Iris pigment epithelial cell (primary cell): ENCODE data around the gene CST9.
"Not testable (repeated sequence)": the region's sequence is repeated elsewhere in the genome, so short reads cannot be mapped to it uniquely, and the experiment has no call there.

Experiments used
- DNase-seq: peaks from one replicate; pipeline ENCODE4 v3.0.0-alpha.2; 2011; ENCODE audit warnings: low read depth

CST9 gene

GRCh38 chr20:23637282-23638221 lies 31.8 kb upstream of the CST9 start, which contains the start of gene CST3:
CST3 (minus strand) TSS chr20:23637955; CDS start chr20:23637862, 93 bp downstream.
- peak; percentile 91 for DNase-seq

DNA sequence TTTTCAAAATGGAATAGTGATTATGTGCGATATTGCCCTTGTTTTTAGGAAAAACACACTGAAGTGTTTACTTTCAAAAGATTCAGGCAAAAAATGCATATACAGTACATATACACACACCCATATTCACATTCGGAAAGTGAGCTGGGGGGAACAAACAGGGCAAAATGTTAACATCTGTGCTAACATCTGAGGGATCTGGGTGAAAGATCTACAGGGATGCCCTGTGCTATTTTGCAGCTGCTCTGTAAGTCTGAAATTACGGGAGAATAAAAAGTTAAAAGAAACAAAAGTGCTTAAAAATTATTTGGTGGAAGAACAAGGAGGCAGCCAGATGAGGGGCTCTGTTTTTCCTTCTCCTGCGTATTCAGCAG lies 31.2 kb upstream of the CST9 start:
- no peak for DNase-seq

DNA sequence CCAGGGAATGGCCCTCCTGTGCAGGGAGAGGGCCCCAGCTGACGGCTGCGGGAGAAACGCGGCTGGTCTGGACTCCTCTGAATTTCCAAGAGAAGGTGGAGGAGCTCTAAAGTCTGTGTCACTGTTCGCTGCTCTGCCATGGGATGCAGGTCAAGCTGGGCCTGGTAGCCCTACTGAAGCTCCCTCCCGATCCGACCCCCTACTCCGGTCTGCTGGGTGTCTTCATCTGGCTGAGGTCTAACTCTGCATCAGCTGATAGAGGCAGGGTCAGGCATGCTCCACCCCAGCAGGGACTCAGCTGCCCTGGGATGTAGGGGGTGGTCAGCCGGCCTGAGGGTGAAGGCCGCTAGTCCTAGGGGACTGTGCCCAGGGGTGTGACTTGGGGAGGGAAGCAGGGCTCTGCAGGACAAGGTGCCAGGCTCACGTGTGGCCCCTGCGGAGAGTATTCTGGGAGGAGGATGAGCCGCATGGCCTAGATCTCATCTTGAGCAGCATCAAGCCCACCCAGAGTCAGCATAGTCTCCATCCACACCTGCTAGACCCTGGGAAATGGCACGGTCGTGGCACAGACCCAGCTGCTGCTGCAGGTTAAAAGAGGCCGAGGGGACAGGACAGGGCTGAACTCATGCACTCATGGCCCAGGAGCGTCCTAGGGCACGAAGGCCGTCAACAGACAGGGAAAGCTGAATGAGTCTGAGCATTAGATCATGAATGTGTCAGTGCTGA lies 30.6 kb upstream of the CST9 start:
- DNase-seq: no peak

DNA sequence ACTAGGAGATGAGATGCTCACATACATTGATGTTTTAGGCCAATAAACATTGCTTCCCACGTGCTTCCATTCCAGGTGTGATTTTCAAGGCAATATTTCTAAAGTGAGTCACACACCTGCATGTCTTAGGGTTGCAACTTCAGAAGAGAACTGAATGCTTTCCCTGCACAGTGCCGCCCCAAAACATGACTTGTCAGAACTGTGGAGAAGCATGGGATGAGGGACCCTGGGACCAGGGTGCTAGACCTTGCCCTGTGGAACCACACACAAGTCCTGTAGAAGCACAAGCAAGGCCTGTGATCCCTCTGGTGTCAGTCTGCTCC lies 30.0 kb upstream of the CST9 start:
- DNase-seq: not testable (repeated sequence)

GRCh38 chr20:23634985-23635767 lies 29.5 kb upstream of the CST9 start:
- DNase-seq: no peak

DNA sequence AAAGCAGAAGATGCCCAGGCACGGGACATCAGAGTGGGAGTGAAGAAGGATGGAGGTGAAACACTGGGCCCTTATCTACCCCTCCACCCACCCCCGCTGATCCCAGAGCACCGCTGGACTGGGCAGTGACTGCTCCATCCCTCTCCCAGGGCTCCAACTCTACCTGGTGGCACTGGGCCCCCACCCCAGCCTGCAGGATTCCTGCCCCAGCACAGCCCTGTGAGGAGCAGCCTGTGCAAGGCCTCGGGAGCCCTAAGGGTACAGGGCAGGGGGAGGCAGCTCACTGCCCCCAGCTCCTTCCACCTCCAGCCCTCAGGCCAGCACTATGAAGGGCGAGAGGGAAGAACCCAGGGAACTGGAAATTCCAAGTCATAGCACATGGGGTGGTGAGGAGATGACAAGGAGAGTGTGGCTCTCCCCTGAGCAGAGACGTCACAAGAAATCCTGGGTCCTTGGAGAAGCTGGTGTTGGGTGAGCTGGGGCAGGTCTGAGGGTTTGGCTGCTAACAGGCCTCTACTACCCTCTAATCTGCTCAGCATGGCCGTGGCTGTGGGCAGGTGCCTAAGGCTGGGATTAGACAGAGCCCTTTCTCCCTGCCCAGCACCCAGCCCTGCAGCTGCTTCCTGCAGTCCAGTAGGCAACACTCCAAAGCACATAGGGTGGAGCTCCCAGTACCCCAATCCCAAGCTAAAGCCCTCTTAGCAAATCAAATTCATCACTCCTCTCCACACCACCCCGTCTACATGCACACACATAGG lies 28.5 kb upstream of the CST9 start:
- no peak for DNase-seq

DNA sequence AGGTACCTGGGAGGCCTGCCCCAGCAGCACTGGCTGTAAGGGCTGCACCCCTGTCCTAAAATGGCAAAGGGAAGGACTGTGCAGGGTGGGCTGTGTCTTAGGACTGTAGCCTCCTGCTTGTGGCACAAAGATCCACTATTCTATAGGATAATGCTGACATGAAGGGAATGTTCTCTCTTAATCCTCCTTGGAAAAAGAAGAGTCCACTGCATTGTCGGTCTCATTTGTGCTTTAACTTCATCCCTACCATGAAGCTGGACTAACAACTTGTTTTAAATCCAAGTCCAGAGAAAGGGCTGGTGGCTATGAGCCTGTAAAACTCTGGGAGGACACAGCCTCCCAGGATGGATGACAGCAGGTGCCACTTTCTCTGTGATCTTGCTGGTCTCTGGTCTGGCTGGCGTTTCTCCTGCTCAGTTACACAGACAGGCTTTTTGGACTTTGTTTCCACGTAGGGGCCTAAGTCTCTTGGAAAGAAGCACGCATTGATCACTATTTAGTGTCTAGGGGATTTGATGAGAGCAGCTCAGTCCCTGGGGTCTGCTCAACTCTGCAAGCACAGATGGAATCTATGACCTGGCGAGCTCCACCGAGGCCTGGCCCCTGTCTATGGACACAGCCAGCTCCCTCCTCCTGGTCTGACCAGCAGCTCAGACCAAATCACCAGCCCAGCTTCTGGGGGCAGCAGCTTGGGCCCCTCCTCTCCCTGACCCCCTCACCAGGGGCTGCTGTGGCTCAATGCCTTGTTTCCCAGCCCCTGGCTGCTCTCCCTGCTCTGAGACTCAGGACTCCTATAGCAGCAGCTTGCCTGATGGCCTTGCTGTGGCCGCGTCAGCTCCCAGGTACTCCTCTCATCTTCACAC lies 27.2 kb upstream of the CST9 start:
- no peak for DNase-seq

DNA sequence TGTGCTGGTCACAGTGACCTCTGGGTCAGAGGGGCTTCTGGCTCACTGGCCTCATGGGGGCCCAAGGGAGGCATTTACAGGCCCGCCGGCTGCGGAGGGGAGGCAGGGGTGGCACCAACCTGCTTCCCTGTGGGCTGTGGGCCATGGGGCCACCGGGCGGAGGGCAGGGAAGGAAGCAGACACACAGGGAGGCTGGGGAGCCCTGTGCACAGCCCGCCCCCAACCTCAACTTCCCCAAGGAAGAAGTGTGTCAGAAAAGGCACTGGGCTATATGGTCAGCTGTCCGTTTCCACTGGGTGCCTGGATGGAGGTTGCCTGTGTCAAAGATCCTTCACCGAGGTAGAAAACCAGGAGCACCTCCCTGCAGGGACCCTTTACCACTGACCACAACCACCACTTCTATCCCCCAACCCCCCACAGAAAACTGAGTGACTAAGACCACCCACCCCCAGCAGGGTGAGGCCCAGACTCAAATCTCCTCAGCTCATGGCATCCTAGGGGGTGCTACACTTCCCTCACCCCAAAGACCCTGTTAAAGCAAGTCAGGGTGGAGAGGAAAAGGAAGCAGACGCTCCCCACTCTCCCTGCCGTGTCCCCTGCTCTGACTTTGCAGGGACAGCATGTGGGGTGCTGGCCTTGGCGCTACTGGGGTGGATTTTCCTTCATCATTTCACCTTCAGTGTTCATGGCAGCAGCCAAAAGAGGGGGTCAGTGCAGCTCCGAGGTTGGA lies 26.4 kb upstream of the CST9 start:
- DNase-seq: no peak

- DNase-seq: no peak
These were observed 25.6 kb upstream of the CST9 start for GRCh38 chr20:23631226-23631822.

- DNase-seq: no peak
These were observed 24.7 kb upstream of the CST9 start for GRCh38 chr20:23630392-23630849.

- no peak for DNase-seq
These were observed 24.1 kb upstream of the CST9 start for GRCh38 chr20:23629542-23630391.

DNA sequence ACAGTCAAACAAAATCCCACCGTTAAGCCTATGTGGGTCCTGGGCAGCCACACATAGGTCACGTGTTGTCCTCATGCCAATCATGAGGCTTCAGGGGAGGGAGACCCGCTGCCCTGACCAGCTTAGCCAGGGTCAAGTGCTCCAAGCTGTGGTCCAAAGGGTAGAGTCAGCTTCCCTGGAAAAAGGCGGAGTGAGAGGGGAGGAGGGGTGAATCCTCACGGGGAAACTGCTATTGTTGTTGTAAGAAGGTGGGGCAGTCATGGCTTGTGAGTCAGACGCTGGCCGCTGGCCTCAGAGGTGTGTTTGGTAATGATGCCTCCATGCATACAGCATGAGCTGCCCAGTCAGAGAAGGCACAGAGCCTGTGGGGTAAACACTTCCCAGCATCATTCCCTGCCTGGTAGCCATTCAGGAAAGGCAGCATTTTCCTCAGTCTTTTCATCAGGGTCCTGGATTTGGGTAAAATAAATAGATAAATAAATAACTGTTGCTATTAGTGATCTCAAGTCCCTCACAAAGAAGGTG lies 23.4 kb upstream of the CST9 start:
- peak; percentile 85 for DNase-seq

DNA sequence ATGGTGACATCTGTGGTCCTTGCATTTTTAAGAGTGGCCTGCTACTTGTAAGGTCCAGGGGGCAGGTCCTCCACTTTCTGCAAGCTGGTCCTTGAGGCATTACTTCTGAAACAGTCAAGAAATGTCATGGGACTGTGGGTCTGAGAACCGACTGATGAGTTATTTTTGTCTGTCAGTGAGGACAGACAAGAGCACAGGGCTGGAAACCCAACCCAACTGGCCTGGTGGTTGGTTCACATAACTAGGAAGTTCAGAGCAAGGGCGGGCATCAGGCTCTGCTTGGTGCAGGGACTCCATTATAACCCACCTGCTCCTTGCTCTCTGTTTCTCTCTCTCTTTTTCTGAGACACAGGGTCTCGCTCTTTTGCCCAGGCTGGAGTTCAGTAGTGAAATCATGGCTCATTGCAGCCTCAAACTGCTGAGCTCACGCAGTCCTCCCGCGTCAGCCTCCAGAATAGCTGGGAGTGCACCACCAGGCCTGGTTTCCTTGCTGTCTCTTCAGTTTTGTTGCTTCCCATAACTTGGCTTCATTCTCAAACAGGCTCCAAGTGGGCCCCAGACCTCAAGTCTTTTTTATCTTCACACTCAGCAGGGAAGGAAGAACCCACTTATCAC lies 22.8 kb upstream of the CST9 start:
- no peak for DNase-seq

DNA sequence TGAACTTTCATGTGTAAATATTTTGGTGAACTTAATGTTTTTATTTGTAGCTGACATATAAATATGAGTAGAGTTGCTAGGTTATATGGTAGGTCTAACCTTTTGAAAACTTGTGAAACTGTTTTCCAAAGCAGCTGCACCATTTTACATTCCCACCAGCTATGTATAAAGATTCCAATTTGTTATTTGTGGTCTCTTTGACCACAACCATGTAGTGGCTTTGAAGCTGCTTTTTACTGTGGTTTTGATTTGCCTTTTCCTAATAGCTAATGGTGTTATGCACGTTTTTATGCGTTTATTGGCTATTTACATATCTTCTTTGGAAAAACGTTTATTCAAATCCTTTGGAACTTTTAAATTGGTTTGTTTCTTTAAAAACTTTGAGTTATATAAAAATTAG lies 21.8 kb upstream of the CST9 start:
- DNase-seq: peak; percentile 28

- DNase-seq: peak; percentile 34
These were observed 20.4 kb upstream of the CST9 start for GRCh38 chr20:23626040-23626620.

DNA sequence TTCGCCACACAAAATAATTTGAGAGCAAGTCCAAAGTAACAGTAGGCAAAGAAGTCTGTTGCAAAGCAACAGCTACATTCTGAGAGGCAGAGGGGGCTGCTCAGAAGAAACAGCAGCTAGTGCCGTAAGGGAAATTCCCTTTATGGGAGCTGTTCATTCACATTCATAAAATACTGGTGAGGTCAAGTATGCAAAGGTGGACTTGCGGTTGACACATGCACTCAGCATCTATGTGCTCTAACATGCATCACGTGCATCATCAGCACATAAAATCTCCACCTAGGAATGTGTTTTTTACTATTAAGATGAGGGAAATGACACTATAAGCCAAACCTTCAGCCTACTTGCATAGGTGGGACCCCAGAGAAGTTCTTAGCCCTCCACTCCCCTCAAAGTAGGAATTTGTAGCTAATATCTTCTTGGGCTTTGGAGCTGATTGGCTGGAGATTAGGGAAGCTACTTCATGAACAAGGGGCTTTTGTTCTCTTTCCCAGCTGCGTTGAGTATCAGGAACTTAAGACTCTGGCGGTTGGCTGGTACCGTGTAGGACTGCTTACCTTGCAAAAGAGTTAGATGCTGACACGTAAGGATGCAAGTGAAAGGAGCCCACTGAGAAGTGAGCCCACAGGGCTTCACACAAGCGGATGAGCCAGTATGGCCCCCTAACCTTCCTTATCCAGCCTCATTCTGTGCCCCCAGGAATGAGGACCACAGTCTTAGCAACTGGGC lies 19.7 kb upstream of the CST9 start:
- no peak for DNase-seq

GRCh38 chr20:23624324-23624691 lies 18.6 kb upstream of the CST9 start:
- DNase-seq: peak; percentile 65
